ENCODE measurements around the gene DIAPH3.

DIAPH3 gene

DNA sequence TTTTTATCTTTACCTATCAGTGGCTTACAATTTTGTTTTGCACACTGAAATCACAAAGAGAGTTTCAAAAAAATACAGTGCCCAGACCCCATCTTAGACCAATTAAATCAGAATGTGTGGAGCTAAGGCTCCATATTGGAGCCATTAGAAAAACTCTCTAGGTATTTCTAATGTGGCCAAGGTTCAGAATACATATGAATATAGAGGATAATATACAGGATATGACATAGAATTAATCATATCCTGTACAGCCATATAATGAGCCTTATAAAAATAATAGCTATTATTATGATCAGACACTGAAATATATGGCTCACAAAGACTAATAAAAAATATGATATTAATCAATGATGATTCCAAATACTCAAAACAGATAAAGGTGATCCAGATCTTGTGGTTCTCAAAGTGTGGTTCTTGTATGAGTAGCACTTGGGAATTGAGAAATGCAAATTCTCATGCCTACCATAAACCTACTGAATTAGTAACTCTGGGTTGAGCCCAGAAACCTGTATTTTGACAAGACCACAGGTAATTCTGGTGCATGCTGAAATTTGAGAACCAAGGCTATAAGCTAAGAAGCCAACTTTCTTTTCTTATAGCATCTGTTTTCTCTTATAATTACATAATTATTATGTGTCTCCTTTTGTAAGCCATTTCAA is 408.0 kb downstream of the DIAPH3 start:
- Histone ChIP-seq H3K27me3 (ENCODE audit: insufficient read depth, low read length, poor library complexity, severe bottlenecking) (no peaks in the 10 kb centered on the region), H3K9me3 (ENCODE audit: insufficient read depth, low read depth, low read length) (no peaks in the 10 kb centered on the region), H3K4me2 (ENCODE audit: low read depth, low read length, poor library complexity, severe bottlenecking) (no peak overlapping the region), H3K4me1 (ENCODE audit: insufficient read depth, low read length, poor library complexity, severe bottlenecking) (peaks cover 9% of the 10 kb centered on the region), H3K9ac (ENCODE audit: low read depth, low read length, poor library complexity, severe bottlenecking) (no peak overlapping the region), H4K20me1 (ENCODE audit: insufficient read depth, low read length, poor library complexity, severe bottlenecking) (no peaks in the 10 kb centered on the region), H2AFZ (ENCODE audit: low read length) (no peak overlapping the region), H3K36me3 (ENCODE audit: insufficient read depth, low read length) (no peaks in the 10 kb centered on the region), H3K79me2 (ENCODE audit: insufficient read depth, low read length) (no peaks in the 10 kb centered on the region), H3F3A (ENCODE audit: low read depth) (no peaks in the 10 kb centered on the region), H3K4me3 (ENCODE audit: low read length, poor library complexity, severe bottlenecking) (no peak overlapping the region), H3K9me2 (replicated peaks; ENCODE audit: low read depth, low read length) (no peaks in the 10 kb centered on the region)
- no peak for TF ChIP-seq CTCF (conservative IDR thresholded peaks at IDR 0.05; ENCODE audit: low read length)
- TF ChIP-seq EZH2phosphoT487 (IDR thresholded peaks at IDR 0.05; ENCODE audit: borderline replicate concordance): no peak

GRCh38 chr13:59754411-59754810 is 409.3 kb downstream of the DIAPH3 start:
- H3K36me3 ChIP-seq (ENCODE audit: insufficient read depth, low read length): no peaks in the 10 kb centered on the region
- no peak overlapping the region for H3K4me3 ChIP-seq (ENCODE audit: low read length, poor library complexity, severe bottlenecking)
- no peak overlapping the region for H3K9ac ChIP-seq (ENCODE audit: low read depth, low read length, poor library complexity, severe bottlenecking)
- TF ChIP-seq EZH2phosphoT487 (IDR thresholded peaks at IDR 0.05; ENCODE audit: borderline replicate concordance): no peak
- TF ChIP-seq CTCF (conservative IDR thresholded peaks at IDR 0.05; ENCODE audit: low read length): no peak
- no peaks in the 10 kb centered on the region for H3K9me3 ChIP-seq (ENCODE audit: insufficient read depth, low read depth, low read length)
- no peak overlapping the region for H2AFZ ChIP-seq (ENCODE audit: low read length)
- H3K4me2 ChIP-seq (ENCODE audit: low read depth, low read length, poor library complexity, severe bottlenecking): no peak overlapping the region
- H3K9me2 ChIP-seq (replicated peaks; ENCODE audit: low read depth, low read length): no peaks in the 10 kb centered on the region
- no peaks in the 10 kb centered on the region for H3K27me3 ChIP-seq (ENCODE audit: insufficient read depth, low read length, poor library complexity, severe bottlenecking)
- no peaks in the 10 kb centered on the region for H3F3A ChIP-seq (ENCODE audit: low read depth)
- H4K20me1 ChIP-seq (ENCODE audit: insufficient read depth, low read length, poor library complexity, severe bottlenecking): no peaks in the 10 kb centered on the region
- peaks cover 9% of the 10 kb centered on the region for H3K4me1 ChIP-seq (ENCODE audit: insufficient read depth, low read length, poor library complexity, severe bottlenecking)
- no peaks in the 10 kb centered on the region for H3K79me2 ChIP-seq (ENCODE audit: insufficient read depth, low read length)

DNA sequence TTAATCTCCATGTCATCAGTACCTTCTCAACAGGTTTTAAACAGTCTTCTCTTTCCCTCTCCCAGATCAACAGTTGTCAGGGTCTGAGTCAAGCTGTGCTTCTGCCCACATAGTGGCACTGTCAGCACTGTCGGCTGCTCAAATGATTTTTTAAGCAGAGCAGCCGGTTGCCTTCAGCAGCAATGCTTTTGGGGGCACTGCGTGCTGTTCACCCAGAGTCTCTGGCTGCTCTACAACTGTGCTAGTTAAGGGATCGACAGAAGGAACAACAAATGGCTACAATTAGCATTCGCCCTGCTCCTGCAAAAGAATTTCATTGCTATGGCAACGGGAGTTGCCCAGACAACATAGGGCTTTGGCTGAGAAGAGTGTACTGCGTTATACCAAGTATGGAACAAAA is 412.9 kb downstream of the DIAPH3 start:
- Histone ChIP-seq H3K79me2 (ENCODE audit: insufficient read depth, low read length) (no peaks in the 10 kb centered on the region), H3F3A (ENCODE audit: low read depth) (no peaks in the 10 kb centered on the region), H3K36me3 (ENCODE audit: insufficient read depth, low read length) (no peaks in the 10 kb centered on the region), H3K9ac (ENCODE audit: low read depth, low read length, poor library complexity, severe bottlenecking) (no peak overlapping the region), H3K9me3 (ENCODE audit: insufficient read depth, low read depth, low read length) (no peaks in the 10 kb centered on the region), H3K4me1 (ENCODE audit: insufficient read depth, low read length, poor library complexity, severe bottlenecking) (peaks cover 7% of the 10 kb centered on the region), H2AFZ (ENCODE audit: low read length) (no peak overlapping the region), H3K4me2 (ENCODE audit: low read depth, low read length, poor library complexity, severe bottlenecking) (no peak overlapping the region), H3K4me3 (ENCODE audit: low read length, poor library complexity, severe bottlenecking) (no peak overlapping the region), H3K9me2 (replicated peaks; ENCODE audit: low read depth, low read length) (no peaks in the 10 kb centered on the region), H3K27me3 (ENCODE audit: insufficient read depth, low read length, poor library complexity, severe bottlenecking) (no peaks in the 10 kb centered on the region), H4K20me1 (ENCODE audit: insufficient read depth, low read length, poor library complexity, severe bottlenecking) (no peaks in the 10 kb centered on the region)
- TF ChIP-seq EZH2phosphoT487 (IDR thresholded peaks at IDR 0.05; ENCODE audit: borderline replicate concordance): no peak
- TF ChIP-seq CTCF (conservative IDR thresholded peaks at IDR 0.05; ENCODE audit: low read length): no peak
